ENCODE data around the gene YIPF2.

Gene YIPF2

GRCh38 chr19:10921910-10922637 is 6.4 kb downstream of the YIPF2 start:
- no peak overlapping the region for H3K4me3 ChIP-seq (ENCODE audit: low read depth, low read length)
- TF ChIP-seq CTCF (IDR thresholded peaks at IDR 0.05; ENCODE audit: insufficient read depth, low read depth, low read length, missing control alignments) = no peak
- DNase-seq (ENCODE audit: low read depth) = no peak

- no peak for TF ChIP-seq CTCF (IDR thresholded peaks at IDR 0.05; ENCODE audit: insufficient read depth, low read depth, low read length, missing control alignments)
- no peak overlapping the region for H3K4me3 ChIP-seq (ENCODE audit: low read depth, low read length)
Measured at GRCh38 chr19:10921199-10921909, 7.1 kb downstream of the YIPF2 start.

GRCh38 chr19:10920781-10921180 is 7.7 kb downstream of the YIPF2 start:
- no peak for TF ChIP-seq CTCF (IDR thresholded peaks at IDR 0.05; ENCODE audit: insufficient read depth, low read depth, low read length, missing control alignments)
- H3K4me3 ChIP-seq (ENCODE audit: low read depth, low read length) = no peak overlapping the region
- no peak for DNase-seq (ENCODE audit: low read depth)

More at GRCh38 chr19:10921199-10921909, 7.1 kb downstream of the YIPF2 start:
- DNase-seq (ENCODE audit: low read depth) = no peak

GRCh38 chr19:10920288-10920655 is 8.2 kb downstream of the YIPF2 start:
- no peak overlapping the region for H3K4me3 ChIP-seq (ENCODE audit: low read depth, low read length)
- DNase-seq (ENCODE audit: low read depth) = no peak
- no peak for TF ChIP-seq CTCF (IDR thresholded peaks at IDR 0.05; ENCODE audit: insufficient read depth, low read depth, low read length, missing control alignments)

- DNase-seq (ENCODE audit: low read depth) = no peak
- no peak for TF ChIP-seq CTCF (IDR thresholded peaks at IDR 0.05; ENCODE audit: insufficient read depth, low read depth, low read length, missing control alignments)
- H3K4me3 ChIP-seq (ENCODE audit: low read depth, low read length) = no peak overlapping the region
Measured at GRCh38 chr19:10919352-10920287, 8.8 kb downstream of the YIPF2 start.

- DNase-seq (ENCODE audit: low read depth) = no peak
- no peak for TF ChIP-seq CTCF (IDR thresholded peaks at IDR 0.05; ENCODE audit: insufficient read depth, low read depth, low read length, missing control alignments)
- no peak overlapping the region for H3K4me3 ChIP-seq (ENCODE audit: low read depth, low read length)
Measured at GRCh38 chr19:10918359-10918758, 10.1 kb downstream of the YIPF2 start.

All from GM12865 (cell line).